HG02678 (cell line): ENCODE results near the gene WTIP.
"Not testable (repeated sequence)": the region's sequence is repeated elsewhere in the genome, so short reads cannot be mapped to it uniquely, and the experiment has no call there.

Experiments used
- ATAC-seq: cut with Tn5 transposase; IDR thresholded peaks from one replicate; pipeline ENCODE4 v1.9.1; 2021; ENCODE audit warnings: mild to moderate bottlenecking, moderate library complexity; ENCODE audit not compliant: unreplicated experiment

The WTIP gene

DNA sequence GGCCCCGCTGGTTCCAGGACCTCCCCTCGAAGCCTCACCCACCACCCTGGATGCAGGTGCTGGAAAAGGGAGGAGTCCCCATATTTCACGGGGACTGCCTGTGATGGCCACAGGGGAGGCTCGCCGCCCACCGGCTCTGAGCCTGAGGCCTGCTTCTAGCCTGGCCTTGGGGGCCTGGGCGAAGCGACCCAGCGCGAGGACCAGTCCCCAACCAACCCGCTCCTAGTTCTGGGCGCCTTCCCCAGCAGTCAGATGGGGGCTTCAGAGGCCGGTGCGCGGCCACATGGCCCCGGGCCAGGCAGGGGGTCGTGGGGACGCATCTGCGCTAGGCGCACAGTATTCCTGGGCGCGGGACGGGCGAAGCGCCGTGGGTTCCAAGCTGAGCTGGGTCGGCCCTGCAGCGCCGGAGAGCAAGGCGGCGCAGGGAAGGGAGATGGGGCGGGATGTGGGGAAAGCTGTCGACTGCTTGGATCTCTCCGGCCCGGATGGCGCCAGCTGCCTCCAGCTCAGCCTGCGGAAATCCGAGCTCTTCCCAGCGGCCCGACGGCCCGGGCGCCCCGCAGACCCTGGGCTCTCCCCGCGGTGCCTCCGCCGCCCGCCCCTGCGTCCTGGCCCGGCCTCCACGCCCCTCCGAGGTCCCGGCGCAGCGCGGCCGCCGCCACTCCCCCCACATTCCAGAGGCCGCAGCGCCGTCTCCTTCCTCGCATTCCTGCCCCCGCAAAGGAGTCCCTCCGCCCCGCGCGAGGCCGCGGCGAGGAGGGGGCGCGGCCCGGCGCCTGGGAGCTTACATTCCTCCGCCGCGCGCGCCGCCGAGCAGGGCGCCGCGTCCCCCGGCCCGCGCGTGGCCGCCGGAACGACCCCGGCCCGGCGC, at the start of gene WTIP:
TSS of gene WTIP (plus strand) at position 788 of the 871 bp plus-strand sequence. CDS start 217 bp downstream, outside the sequence.
- ATAC-seq: no peak

- ATAC-seq: no peak
These were observed 48.8 kb upstream of the WTIP start for GRCh38 chr19:34432797-34433196.

DNA sequence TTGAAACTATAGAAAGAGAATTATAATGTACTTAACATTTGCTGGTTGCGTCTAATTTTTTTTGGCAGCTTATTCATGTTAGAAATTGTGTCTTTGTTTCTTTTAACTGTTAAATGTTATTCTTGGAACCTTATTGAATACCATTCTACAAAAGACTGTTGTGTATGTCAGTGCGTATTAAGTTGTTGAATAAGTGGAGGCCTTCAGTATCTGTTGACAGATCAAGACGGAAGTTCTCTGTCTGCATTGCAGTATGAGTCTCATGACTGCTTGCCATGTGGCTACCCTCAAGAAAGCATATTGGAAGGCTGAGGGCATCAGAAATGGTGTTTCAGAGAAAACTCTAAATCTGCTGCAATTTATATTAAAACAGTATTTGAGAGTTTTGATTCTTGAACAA, 44.8 kb upstream of the WTIP start:
- ATAC-seq: no peak

DNA sequence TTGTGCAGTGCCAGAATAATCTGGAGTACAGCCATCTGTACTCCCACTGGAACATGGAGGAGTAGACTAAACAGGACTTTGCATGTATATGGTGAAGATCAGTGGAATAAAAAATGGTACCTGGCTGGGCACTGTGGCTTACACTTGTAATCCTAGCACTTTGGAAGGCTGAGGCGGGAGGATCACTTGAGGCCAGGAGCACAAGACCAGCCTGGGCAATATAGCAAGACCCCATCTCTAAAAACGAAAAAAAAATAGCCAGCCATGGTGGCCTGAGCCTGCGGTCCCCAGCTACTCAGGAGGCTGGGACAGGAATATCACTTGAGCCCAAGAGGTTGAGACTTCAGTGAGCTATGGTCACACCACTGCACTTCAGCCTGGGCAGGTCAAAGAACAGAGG, 33.4 kb upstream of the WTIP start:
- ATAC-seq: no peak

DNA sequence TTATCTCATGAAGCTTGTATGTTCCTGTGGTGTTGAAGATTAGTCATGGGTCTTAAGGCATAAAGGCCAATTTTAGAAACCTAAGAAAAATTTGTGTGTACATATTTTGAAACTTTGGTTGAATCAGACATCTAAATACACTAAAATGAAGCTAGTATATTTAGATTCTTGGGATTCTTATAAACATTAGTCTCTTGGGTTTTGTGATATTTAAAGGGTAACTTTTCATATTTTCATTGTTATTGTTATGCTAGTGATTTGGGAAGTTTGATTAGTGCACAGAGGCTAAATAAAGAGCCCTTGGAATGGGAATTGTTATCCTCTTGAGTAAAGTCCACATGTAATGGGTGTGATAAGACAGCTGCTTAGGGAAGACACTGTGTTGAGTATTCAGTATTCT, 28.8 kb upstream of the WTIP start:
- ATAC-seq: no peak

DNA sequence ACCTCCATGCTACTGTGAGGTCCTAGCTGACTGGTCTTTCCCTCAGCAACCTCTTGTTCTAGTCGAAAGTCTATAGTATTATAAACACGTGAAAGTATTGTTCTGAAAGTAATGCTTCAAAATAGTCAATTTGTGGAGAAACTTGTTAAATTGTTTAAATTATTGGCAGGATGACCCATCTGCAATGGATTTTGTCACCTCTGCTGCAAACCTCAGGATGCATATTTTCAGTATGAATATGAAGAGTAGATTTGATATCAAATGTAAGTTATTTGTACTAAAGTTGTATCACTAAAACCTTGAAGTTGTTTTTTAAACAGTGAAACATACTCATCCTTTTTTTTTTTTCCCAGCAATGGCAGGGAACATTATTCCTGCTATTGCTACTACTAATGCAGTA, 27.5 kb upstream of the WTIP start:
- ATAC-seq: no peak

DNA sequence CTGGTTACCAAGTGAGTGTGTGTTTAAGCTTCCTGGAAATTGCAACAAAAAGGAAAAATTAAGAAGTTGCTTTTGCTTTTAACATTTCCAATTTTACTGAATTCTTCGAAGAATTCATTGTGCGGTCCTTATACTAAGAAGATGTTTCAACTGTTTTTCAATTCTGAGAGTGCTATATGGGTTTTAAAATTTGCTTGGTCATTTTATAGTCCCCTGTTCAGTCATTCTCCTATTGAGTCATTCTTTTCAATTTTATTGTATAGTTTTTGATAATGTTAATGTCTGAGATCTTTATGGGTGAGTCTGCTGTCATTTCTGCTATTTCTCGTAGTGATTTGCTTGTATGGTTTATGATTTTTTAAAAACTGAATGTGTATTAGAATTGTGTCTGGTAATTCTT, 26.9 kb upstream of the WTIP start:
- no peak for ATAC-seq

- ATAC-seq: not testable (repeated sequence)
These were observed 25.6 kb upstream of the WTIP start for GRCh38 chr19:34455783-34456480.

DNA sequence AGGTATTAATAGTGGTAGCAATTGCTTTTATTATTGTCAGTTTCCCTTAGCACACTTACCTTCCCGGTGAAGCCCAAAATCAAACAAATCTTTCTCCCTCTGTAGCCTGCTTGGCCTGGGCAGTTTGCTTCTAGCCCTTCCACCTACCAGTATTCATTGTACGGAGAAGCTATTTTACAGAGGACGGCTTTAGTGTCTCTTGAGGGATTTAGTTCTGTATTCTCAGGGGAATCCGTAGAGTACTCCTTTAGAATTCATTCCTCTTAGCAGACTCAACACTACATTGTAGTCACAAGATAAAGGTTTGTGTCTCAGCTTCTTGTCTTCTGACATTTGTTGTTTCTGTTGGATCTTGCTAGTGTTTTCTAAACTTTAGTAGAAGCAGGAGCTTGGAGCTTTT, 24.1 kb upstream of the WTIP start:
- no peak for ATAC-seq

GRCh38 chr19:34458677-34459076, 22.9 kb upstream of the WTIP start:
- no peak for ATAC-seq

- no peak for ATAC-seq
These were observed 21.9 kb upstream of the WTIP start for GRCh38 chr19:34459614-34460013.

GRCh38 chr19:34461375-34462100, 20.0 kb upstream of the WTIP start:
- no peak for ATAC-seq

DNA sequence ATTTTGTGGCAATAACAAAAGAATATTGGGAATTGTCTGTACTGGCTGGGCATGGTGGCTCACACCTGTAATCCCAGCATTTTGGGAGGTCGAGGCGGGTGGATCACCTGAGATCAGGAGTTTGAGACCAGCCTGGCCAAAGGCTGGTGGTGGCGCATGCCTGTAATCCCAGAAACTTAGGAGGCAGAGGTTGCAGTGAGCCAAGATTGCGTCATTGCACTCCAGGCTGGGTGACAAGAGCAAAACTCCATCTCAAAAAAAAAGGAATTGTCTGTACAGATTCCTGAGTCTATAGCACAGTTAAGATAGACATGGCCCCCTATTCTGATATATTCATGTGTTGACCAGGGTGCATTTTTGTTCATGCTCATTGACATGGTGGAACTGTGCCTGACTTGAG, 16.8 kb upstream of the WTIP start:
- ATAC-seq: not testable (repeated sequence)

GRCh38 chr19:34468409-34468808, 13.1 kb upstream of the WTIP start:
- ATAC-seq: no peak

DNA sequence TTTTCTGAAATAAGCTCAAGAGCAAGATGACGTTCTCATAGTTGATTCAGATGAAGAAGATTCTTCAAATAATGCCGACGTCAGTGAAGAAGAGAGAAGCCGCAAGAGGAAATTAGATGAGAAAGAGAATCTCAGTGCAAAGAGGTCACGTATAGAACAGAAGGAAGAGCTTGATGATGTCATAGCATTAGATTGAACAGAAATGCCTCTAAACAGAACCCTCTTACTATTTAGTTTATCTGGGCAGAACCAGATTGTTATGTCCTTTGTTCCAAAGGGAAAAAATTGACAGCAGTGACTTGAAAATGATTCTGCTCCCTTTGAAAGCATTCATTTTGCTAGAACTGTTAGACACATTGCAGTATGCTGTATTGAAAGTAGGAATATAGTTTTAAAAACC, 12.5 kb upstream of the WTIP start:
- not testable (repeated sequence) for ATAC-seq

DNA sequence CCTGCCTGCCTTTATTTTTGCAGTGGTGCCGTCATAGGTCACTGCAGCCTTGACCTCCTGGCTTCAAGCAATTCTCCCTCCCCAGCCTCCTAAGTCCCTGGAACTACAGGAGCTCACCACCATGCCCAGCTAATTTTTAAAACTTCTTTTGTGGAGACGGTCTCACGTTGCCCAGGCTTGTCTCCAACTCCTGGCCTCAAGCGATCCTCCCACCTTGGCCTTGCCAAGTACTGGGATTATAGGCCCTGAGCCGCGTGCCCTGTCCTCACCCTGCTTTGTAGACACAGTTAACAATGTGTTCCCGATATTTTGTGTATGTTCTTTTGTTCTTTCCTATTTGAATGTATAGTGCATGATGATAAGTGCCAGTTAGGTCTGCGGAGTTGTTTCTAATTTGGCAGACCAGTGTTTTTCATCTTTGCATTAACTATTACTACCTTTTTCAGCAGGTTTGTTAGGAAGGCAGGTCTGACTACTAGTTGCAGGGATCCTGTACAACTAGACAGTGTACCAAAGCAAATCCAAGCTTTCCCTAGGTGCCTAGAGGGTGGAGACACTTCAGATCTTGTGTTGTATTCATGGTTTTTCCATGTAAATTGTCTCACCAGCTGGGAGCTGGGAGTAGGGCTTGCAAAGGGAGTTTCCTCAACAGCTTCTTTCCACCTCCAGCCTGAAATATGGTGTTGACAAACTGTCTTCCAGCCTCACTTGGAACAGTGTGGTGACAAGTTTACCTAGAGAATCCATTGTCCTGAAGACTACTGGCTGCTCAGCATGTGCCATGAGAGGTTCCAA, 9.5 kb upstream of the WTIP start:
- ATAC-seq: no peak

GRCh38 chr19:34474233-34474989, 7.1 kb upstream of the WTIP start:
- ATAC-seq: no peak

GRCh38 chr19:34475026-34475974, 6.3 kb upstream of the WTIP start:
- ATAC-seq: no peak
